CD4-positive, alpha-beta T cell treated with Interleukin-12 subunit alpha and Interleukin-12 subunit beta, for 1 hour (primary cell): ENCODE results near the gene NECAB2.
"Not testable (repeated sequence)": the region's sequence is repeated elsewhere in the genome, so short reads cannot be mapped to it uniquely, and the experiment has no call there.

Experiments
- DNase-seq: peaks from one replicate; pipeline ENCODE4 v3.0.0-alpha.2; 2020

Gene NECAB2

DNA sequence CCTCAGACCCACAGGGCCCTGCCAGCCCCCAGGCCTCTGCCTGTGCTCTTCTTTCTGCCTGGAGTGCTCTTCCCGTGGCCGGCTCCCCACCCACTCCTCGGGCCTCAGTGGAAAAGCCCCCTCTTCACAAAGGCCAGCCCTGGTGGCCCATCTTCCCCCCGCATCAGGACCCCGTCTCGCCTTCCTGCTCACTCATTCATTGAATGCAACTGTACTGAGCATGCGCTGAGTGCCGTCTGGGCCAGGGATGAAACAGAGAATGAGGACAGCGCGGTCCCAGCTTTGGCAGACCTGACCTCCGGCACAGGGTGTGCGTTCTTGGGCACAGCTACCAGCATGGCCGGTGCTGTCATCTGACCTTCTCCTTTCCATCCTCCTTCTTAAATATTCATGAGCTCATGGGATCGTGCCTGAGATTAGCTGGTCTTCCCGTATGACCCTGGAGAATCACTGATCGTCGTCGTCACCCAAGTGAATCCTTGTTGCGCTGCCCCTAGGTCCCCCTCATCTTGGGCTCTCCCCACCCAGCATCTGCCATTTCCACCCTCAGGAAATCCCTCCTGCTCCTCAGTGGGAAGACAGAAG lies 31.4 kb upstream of the NECAB2 start:
- no peak for DNase-seq

DNA sequence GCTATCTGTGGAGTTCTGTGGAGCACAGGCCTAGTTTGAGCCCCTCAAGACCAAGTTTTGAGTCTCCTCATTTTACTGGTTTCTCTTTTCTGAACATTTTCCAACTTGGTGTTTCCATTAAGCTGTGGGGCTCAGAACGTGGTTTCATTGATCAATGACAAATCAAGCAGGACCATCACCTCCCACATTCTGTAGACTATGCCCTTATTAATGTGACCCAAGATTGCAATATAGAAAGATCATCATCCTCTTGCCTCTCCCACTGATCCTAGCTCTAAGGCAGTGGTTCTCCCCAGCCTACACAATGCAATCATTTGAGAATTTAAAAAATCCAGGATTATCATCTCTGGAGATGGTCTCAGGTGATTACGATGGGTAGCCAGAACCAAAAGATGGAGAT lies 30.8 kb upstream of the NECAB2 start:
- DNase-seq = no peak

DNA sequence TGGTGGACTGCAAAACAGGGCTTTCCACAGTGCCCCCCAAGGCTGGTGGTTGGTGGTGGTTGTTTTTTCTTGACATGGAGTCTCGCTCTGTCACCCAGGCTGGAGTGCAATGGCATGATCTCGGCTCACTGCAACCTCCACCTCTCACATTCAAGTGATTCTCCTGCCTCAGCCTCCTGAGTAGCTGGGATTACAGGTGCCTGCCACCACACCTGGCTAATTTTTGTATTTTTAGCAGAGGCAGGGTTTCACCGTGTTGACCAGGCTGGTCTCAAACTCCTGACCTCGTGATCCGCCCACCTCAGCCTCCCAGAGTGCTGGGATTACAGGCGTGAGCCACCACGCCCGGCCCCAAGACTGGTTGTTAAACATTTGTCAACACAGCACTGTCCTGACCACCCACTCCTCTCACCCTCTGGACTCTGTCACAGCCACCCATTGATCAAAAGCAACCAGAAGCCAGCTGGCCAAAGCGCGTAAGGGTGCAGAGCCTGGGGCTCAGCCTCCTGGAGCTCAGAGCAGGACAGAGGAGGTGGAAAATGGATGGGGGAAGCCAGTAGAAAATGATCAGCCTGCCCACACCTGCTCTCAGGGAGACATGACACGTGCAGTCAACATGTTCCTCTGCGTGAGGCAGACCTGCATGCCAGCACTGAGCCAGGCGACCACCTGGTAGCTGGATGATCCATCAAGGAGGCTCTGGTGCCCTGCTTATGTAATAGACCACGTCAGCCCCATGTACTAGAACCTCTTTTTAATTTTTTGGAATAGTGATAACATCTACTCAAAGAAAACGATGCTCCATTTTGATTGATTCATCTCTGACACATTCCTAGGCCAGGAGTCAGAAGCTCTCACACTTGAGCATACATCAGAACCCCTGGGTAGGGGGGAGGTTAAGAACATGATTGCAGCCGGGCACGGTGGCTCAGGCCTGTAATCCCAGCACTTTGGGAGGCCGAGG lies 29.8 kb upstream of the NECAB2 start:
- DNase-seq = no peak

DNA sequence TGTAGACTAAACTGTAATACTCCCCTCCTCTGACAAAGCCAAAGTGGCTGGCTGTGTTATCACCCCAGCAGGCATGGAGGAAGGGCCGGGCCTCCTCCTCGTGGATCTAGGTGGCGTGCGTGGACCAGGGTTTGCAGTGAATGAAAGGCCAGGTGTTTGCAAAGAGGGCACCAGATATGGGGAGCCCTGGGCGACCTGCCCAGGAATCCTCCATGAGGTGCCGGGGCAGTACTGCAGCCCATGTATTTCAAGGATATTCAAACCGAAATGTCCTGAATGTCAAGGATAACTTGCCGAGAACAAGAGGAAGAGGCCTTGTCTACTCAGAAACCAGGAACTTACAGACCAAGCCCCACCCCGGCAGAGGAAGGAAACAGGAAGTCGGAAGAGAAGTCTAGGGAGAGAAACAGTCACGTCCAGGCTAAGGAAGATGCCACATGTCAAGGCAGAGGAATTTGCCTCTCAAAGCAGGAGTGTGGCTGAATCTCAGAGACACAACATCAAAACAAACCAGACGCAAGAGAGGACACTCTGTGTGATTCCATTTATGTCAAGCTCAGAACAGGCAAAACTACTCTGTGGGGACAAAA lies 28.7 kb upstream of the NECAB2 start:
- no peak for DNase-seq

DNA sequence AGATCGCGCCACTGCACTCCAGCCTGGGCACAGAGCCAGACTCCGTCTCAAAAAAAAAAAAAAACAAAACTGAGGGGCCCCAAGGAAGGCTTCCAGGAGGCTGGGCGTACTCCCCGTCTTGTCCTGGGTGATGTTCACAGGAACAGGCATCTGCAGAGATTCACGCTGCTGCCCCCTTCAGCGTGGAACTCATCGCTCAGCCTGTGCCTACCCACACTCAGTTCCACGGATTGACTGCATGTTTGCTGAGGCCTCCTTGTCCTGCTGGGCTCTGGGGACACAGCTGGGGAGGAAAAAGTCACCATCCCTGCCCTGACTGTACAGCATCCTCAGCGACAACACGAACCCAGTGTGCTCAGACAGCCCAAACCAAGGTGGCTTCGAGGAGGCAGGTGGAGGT lies 27.9 kb upstream of the NECAB2 start:
- no peak for DNase-seq

DNA sequence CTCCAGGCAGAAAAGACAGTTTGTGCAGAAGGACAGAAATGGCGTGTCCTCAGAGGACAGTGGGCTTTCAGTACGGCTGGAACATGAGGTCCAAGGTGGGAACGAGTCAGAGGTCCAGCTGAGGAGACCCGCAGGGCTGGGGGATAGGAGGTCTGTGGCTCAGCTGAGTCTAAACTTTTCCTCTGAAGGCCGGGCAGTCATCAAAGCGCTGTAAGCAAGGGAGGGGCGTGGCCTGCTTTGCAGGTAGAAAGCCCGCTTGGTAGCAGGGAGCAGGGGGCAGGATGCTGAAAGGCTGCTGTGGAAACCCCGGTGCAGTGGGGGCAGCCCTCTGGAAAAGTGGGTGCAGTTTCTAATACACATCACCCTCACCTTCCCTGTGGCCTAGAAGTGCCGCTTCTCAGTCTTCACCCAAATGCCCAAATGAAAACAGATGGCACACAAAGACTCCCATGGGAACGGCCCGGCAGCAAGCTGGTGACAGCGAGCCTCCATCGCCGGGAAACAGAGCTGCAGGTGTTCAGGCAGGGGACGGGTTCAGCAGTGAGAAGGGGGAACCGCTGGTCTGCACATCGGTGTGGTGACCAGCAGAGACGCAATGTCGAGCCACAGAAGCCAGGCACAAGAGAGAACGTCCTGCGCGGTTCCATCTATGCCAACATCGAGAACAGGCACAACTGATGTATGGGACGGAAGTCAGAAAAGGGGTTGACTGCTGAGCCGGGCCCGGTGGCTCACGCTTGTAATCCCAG lies 27.2 kb upstream of the NECAB2 start:
- no peak for DNase-seq

DNA sequence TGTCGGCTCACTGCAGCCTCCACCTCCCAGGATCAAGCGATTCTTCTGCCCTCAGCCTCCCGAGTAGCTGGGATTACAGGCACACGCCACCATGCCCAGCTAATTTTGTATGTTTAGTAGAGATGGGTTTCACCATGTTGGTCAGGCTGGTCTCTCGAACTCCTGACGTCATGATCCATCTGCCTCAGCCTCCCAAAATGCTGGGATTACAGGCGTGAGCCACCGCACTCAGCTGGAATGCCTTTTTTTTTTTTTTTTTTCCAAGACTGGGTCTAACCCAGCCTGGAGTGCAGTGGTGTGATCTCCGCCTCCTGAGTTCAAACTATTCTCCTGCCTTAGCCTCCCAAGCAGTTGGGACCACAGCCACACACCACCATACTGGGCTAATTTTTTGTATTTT lies 26.5 kb upstream of the NECAB2 start:
- DNase-seq = not testable (repeated sequence)

DNA sequence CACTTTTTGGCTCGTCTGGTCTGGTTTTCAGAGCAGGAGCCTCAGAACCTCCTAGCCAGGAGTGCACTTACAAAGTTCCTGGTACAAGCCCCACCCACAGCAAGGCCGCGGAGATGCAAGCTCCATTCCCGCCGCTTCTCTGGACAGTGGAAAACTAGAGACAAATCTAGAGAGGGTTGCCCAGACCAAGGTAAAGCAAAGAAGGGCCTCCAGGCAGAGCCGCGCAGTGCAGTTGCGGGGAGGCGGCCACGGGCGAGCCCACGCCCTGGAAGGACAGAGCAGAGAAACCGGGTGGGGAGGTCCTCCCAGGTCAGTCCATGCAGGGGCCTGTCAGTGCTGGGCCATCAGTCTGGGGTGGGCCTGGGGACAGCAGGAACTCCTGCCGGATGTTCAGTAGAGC lies 26.0 kb upstream of the NECAB2 start:
- no peak for DNase-seq

DNA sequence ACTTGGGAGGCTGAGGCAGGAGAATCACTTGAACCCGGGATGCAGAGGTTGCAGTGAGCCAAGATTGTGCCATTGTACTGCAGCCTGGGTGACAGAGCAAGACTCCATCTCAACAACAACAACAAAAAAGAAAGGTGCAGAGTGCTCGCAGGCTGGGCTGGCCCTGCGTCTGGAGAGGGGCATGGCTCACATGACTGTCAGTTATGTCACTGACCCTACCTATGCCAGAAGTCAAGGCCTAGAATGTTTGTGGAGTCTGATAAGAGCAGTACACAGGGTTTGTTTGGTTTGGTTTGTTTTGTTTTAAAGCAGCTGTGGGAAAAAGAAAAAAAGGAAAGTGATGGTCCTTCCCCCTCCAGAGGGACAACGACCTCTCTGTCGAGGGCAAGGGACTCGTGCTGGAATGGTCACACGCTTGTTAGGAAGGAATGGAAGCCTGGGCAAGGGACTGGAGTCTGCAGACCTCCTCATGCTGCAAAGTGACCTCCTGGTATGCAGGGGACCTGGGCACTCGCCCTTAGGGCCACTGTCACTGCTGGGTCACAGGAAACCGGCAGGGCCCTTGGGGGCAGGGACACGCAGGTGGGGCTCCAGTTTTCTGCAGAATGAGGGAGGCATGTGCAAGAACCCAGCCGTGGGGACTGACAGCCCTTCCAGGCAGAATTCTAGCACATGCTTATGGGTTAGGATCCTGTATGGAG lies 25.1 kb upstream of the NECAB2 start:
- DNase-seq = no peak

DNA sequence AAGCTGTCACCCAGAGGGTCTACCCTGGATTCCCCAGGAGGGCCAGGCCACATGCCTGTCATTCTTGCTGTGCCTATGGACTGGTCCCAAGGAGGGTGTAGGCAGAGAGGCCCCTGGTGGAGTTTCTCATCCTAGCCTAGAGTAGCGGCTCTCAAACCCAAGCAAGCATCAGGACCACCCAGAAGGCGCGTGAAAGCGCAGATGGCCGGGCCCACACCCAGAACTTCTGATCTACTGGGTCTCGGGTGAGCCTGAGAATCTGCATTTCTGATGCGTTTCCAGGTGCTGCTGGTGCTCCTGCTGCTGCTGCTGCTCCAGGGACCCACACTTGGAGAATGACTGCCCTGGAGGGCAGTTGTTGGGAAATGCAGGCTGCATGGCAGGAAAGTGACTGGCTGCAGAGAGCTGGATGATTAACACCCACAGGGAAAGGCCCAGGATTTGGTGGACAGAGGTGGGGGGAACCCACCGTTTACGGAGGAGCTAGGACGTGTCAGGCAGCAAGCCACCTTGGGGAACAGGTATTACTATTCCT lies 24.5 kb upstream of the NECAB2 start:
- DNase-seq = no peak

DNA sequence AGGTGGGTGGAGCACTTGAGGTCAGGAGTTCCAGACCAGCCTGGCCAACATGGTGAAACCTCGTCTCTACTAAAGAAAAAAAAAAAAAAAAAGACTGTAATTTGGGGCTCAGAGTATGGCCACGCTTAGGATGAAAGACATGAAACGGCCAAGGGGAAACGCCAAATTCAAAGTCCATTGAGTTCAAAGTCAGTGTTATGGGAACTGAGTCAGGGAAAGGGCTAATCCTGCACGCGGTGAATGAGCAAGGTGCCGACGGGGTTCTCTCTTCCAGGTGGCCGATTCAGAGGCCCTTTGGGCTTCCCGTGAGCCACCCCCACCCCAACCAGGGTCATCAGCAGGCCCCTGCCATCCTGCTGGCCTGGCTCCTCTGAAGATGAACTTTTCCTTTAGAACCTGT lies 22.5 kb upstream of the NECAB2 start:
- no peak for DNase-seq

DNA sequence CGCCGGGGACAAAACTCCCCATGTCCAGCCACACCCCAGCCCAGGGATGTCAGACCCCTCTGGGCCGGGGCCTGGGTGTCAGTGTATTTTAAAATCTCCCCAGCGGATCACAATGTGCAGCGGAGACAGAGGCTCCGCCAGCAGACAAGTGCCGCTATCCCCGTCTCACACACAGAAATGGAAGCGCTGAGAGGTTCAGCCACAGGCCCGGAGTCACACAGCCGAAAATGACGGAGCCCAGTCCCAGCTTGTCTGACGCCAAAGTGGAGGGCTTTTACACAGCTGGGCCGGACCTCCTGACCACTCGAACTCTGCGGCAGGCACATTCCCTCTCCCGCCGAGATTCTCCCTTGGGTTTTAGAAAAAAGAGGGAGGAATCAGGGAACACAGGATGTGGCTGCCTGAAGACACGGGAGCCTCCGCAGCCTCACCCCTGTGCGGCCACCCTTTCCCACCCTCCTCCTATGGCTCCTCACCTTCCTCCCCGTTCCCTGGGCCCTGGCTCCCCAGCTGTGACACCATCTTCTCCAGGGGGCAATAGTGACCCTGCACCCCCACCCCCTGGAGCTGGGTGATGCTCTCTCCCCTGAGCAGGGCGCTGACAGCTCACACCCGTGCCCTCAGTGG lies 21.8 kb upstream of the NECAB2 start:
- no peak for DNase-seq

DNA sequence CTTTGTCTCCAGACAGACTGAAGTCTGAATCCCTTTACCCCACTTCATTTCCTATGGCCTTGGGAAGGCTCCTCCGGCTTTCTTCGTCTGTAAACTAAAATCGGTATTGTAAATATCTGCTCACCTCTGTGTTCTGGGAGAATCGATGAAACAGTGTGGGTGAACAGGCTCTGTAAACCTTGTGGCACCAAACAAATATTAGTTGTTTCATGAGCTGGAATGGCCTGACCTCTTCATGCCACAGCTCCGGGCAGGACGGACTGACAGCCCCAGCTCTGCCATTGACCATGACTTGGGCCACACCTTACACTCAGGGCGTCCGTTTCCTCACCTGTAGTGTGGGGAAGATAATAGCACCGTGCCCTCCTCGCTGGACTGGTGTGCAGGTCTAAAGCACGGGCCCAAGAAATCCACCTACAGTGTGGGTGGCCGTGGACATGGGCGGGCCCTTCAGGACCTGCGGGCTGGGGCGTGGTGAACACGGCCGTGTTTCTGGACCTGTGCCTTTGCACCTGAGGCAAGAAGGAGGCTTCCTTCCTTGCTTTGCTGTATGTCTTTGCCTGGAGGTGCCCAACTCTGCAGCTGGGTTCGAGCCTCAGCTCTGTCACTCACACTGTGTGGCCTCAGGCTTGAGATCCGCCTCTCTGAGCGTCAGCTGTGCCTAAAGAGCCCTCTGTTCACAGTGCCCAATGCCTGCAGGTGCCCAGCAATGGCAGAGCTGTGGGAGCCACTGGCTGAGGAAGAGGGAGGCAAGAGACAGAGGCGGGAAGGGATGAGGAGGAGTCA lies 21.1 kb upstream of the NECAB2 start:
- DNase-seq = no peak

DNA sequence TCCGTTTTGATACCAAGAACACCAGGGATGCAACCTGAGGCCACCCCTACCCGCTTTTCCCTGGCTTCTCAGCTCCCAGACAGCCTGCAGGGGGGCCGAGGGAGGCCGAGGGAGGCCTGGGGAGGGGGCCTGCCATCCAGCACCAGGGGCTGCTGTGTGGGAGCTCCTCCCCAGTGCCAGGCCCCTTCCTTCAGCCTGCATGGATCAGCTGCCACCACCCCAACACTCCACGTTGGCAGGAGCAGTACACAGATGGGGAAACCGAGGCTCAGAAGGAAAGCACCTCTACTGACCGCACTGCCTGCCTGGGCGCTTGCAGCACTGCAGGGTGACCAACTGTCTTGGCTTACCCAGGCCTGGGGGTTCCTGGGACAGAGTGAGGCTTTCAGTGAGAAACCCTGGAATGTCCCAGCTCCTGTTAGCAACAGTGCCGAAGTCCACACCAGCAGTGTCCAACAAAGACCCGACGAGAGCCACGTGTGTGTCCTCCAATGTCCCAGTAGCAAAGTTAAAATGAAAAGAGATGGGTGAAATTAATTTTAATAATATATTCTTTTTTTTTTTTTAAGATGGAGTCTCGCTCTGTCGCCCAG lies 20.3 kb upstream of the NECAB2 start:
- DNase-seq = no peak

DNA sequence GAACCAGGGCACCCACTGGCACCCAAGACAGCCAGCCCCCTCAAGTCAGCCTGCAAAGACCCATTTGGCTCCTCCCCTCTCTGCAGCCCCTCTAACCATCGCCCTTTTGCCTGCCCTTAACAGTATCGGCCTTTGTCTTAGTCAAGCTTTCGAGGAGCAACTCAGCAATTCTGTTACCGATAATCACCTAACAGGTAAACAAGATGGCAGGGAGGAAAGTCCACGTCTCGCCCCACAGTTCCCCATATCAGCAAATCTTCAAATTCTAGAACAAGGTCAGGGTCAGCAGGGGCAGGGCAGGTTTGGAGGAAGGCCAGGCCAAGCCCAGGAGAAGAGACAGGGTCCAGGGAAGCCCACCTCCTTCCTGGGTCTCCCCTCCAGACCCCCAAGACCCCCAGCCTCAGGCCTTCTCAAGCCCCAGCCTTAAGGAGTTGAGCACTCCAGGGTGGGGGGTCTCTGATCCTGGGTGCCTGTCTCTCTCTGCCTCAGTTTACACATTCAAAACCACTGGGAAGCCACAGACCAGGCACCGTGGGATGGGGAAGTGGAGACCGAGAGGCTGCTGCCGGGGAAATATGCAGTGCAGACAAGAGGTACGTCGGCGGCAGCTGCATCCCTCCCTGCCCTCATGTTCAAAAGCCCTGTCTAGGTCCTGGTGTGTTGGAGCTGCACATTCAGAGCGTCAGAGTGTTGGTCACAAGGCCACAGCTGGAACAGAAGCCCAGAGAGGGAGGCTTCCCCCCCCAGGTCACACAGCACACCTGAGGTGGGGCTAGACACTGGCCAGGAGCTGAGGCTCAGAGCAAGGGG lies 18.9 kb upstream of the NECAB2 start:
- no peak for DNase-seq

DNA sequence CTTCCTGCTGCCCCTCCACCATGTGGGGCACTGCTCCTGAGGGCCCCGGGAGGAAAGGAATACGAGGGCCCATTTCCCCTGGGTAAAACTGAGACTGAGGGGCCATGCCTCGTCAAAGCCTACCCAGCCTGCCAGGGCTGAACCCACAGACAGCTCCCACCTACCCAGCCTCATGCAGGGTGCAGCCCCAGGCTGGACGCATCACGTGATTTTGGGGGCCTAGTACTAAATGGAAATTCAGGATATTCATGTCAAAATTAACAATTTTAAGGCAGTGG lies 18.4 kb upstream of the NECAB2 start:
- no peak for DNase-seq

DNA sequence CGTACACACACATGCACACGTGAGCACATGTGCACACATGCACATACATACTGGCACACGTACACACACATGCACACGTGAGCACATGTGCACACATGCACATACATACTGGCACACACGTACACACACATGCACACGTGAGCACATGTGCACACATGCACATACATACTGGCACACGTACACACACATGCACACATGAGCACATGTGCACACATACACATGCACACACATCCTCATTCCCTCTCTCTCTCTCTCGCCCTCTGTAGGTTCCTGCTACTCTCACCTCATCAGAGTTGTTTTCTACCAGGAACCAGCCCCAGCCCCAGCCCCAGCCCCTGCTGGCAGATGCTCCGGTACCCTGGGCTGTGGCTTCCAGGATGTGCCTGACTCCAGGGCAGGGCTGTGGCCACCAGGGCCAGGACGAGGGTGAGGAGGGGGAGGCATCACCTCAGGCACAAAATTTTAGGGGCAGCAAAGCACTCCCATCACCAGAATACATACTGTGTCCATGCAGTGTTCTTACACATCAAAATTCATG lies 17.1 kb upstream of the NECAB2 start:
- DNase-seq = not testable (repeated sequence)

DNA sequence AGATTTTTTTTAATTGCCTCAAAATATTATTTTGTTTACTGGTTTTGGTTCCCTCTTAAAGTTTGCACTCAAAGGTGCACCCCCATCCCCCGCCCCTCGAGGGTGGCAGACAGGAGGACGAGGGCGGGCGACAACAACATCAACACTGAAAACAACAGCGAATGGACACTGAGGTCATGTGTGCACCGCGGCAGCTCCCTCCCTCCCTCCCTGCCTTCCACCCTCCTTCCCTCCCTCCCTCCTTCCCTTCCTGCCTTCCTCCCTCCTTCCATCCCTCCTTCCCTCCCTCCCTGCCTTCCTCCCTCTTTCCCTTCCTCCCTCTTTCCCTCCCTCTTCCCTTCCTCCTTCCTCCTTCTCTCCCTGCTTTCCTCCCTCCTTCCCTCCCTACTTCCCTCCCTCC lies 16.5 kb upstream of the NECAB2 start:
- no peak for DNase-seq

DNA sequence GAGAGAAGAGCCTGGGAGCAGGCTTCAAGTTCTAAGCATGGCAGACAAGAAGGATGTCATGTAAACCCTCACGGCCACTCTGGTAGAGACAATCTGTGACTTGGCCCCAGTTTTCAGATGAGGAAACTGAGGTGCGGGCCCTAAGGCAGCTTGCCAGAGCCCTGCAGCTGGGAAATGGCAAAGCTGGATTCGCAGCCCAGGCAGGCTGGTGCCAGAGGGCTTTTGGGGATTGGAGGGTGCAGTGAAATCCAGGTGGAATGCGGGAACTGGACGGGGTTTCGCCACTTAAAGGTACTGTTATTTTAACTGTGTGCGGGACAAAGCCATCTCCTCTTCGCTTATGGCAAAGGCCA lies 15.5 kb upstream of the NECAB2 start:
- no peak for DNase-seq
